Kidney (tissue), 14 donors: ENCODE measurements around the gene SUSD4. TPM values are rescaled to one million over a fixed set of nuclear protein-coding genes. Genes with fewer than 3 reads are reported as not detected.
A peak's percentile ranks its signal among the peaks of the same experiment; 100 is the strongest.

Experiments used
- DNase-seq, 5 donors: peaks; one replicate each; pipeline ENCODE4 v3.0.0-alpha.2; 2013 to 2020
- FAIRE-seq: peaks from 2 replicates; lab custom pipeline; 2012; peaks lifted over from hg19 to GRCh38; lab: Jason Lieb, UNC
- H3K27ac ChIP-seq, 2 donors: one replicate each; pipeline ENCODE4 v1.7.0; 2013; ENCODE audit warnings: low read depth in 2 of 2, low read length in 2 of 2, inconsistent platforms in 1 of 2
- H3K27me3 ChIP-seq: one replicate; pipeline ENCODE4 v1.7.1; 2013; ENCODE audit warnings: low read length, inconsistent platforms; ENCODE audit not compliant: control insufficient read depth, insufficient read depth
- H3K36me3 ChIP-seq, 3 donors: one replicate each; pipeline versions ENCODE4 v1.7.0 to v1.7.1; 2013; ENCODE audit warnings: low read length in 3 of 3, control low read depth in 1 of 3, inconsistent platforms in 1 of 3; ENCODE audit not compliant: insufficient read depth in 3 of 3, control insufficient read depth in 2 of 3
- H3K4me1 ChIP-seq, 3 donors: one replicate each; pipeline versions ENCODE4 v1.7.0 to v1.7.1; 2013; ENCODE audit warnings: low read length in 3 of 3, inconsistent platforms in 1 of 3, low read depth in 1 of 3; ENCODE audit not compliant: control insufficient read depth in 2 of 3, insufficient read depth in 2 of 3
- H3K4me3 ChIP-seq, 3 donors: one replicate each; pipeline versions ENCODE4 v1.7.0 to v1.8.1; 2013; ENCODE audit warnings: low read length in 3 of 3, control low read depth in 1 of 3, inconsistent platforms in 1 of 3
- H3K9ac ChIP-seq, 3 donors: one replicate each; pipeline versions ENCODE4 v1.7.0 to v1.7.1; 2013; ENCODE audit warnings: low read length in 3 of 3, control low read depth in 1 of 3, inconsistent platforms in 1 of 3
- H3K9me3 ChIP-seq, 3 donors: one replicate each; pipeline versions ENCODE4 v1.7.0 to v1.7.1; 2013; ENCODE audit warnings: low read length in 3 of 3, control low read depth in 1 of 3, inconsistent platforms in 1 of 3; ENCODE audit not compliant: control insufficient read depth in 2 of 3, insufficient read depth in 1 of 3
- CTCF ChIP-seq: IDR thresholded peaks from 3 replicates; pipeline ENCODE4 v1.5.1; 2012; ENCODE audit warnings: mild to moderate bottlenecking, moderate library complexity, borderline replicate concordance; ENCODE audit not compliant: insufficient read depth; ENCODE audit errors: extremely low read depth
- intact Hi-C: fragments of 100-400 bp; cut with DNase I; formaldehyde crosslinking; loops from one replicate; pipeline ENCODE4 v1.11.1; 2022
- polyA plus RNA-seq: library from polyadenylated mRNA; stranded (reverse); fragments of 350-450 nt; fragmentation: Illumina TruSeq; extraction: RNeasy Lipid Tissue Mini Kit (QIAGEN cat#74804); gene quantifications from one replicate; pipeline ENCODE4 v1.2.3, GENCODE V29; 2014; ENCODE audit warnings: low read depth, low replicate concordance; ENCODE audit not compliant: insufficient read depth
- total RNA-seq: library from RNA; stranded (reverse); fragmentation: NEBNext Ultra II Directional; extraction: Animal tissue kit (Norgen Biotek cat#: 25700); gene quantifications from one replicate; pipeline ENCODE4 v1.2.1, GENCODE V29; 2021
- donor health status: control.
- donor health status: control.
- donor health status: control.
- donor health status: control.
- donor health status: control.
- donor health status: DM: yes; HTN: yes; CAD: no.
- donor health status: Normal renal cell carcinoma (clear cell type).

Gene SUSD4
- total and polyA plus RNA-seq, 2 donors from 2014 or later, result 14.0 to 23.7 TPM

DNA sequence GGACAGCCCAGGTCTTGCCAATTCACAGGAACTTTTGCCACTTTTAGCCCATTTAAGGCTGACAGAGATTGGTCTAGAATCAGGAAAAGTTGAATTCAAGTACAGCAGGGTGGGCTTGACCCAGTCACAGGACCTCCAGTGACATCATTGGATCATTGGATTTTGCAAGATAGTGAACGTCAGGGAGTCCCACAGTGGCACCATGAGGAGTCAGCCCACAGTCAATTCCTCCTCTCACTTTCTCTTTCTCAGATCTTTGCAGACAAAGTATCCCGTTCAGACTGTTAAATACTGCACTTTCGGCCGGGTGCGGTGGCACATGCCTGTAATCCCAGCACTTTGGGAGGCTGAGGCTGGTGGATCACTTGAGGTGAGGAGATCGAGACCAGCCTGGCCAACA is 163.1 kb downstream of the SUSD4 start:
- no peak for FAIRE-seq

GRCh38 chr1:223199094-223199647 is 164.8 kb downstream of the SUSD4 start:
- no peak overlapping the region for H3K4me3 ChIP-seq
- H3K27ac ChIP-seq, result no peak overlapping the region
- intact Hi-C loops, result no loop called here
- FAIRE-seq, result no peak
- H3K9me3 ChIP-seq, result no peaks in the 10 kb centered on the region
- no peak overlapping the region for H3K9ac ChIP-seq
- peak in 1 of 5 donors; percentile 33 for DNase-seq
- H3K4me1 ChIP-seq, result no peaks in the 10 kb centered on the region
- no peaks in the 10 kb centered on the region for H3K36me3 ChIP-seq
- no peak for TF ChIP-seq CTCF
- H3K27me3 ChIP-seq, result no peaks in the 10 kb centered on the region

More for the DNA sequence above, 163.1 kb downstream of the SUSD4 start:
- Histone ChIP-seq H3K4me1 (no peaks in the 10 kb centered on the region), H3K4me3 (no peak overlapping the region), H3K9me3 (no peaks in the 10 kb centered on the region), H3K36me3 (no peaks in the 10 kb centered on the region), H3K27ac (no peak overlapping the region), H3K9ac (no peak overlapping the region), H3K27me3 (no peaks in the 10 kb centered on the region)
- intact Hi-C loops, result no loop called here
- no peak for DNase-seq
- TF ChIP-seq CTCF, result no peak

GRCh38 chr1:223198628-223198965 is 165.4 kb downstream of the SUSD4 start:
- H3K9ac ChIP-seq, result no peak overlapping the region
- TF ChIP-seq CTCF, result no peak
- no peaks in the 10 kb centered on the region for H3K9me3 ChIP-seq
- no peaks in the 10 kb centered on the region for H3K27me3 ChIP-seq
- H3K4me3 ChIP-seq, result no peak overlapping the region
- intact Hi-C loops, result no loop called here
- H3K27ac ChIP-seq, result no peak overlapping the region
- H3K36me3 ChIP-seq, result no peaks in the 10 kb centered on the region
- no peak for FAIRE-seq
- no peak for DNase-seq
- no peaks in the 10 kb centered on the region for H3K4me1 ChIP-seq
